GM12878 (cell line): Measurements from ENCODE around the gene B3GNT4. TPM values are rescaled to one million over a fixed set of nuclear protein-coding genes. Genes with fewer than 3 reads are reported as not detected.

ENCODE experiments used
- ATAC-seq: fragments of 200-7000 bp; cut with Tn5 transposase; 3 replicates; pipeline ENCODE4 v1.9.1; 2020; ENCODE audit warnings: mild to moderate bottlenecking, moderate library complexity
- BruUV-seq: library from RNA; stranded (reverse); fragments of 400-500 nt; replicated peaks from 2 replicates; lab custom pipeline; 2021; lab: Mats Ljungman, UMichigan
- CTCF ChIA-PET: fragments of 300-600 bp; sonication (Branson Sonifier 250); formaldehyde crosslinking; extraction: SDS; loops from one replicate; lab custom pipeline; 2021; ENCODE audit warnings: inconsistent platforms; lab: Yijun Ruan, JAX
- POLR2A ChIA-PET: fragments of 350-600 bp; formaldehyde crosslinking; extraction: SDS; loops from one replicate; lab custom pipeline; 2021; ENCODE audit warnings: inconsistent platforms; lab: Charles Lee
- RAD21 ChIA-PET: fragments of 300-600 bp; sonication (Branson Sonifier 250); formaldehyde crosslinking; loops from one replicate; lab custom pipeline; 2023; ENCODE audit warnings: antibody characterized with exemption; ENCODE audit not compliant: unreplicated experiment; lab: Charles Lee
- SMC1A ChIA-PET: fragments of 300-600 bp; sonication (Branson Sonifier 250); formaldehyde crosslinking; loops from one replicate; lab custom pipeline; 2023; ENCODE audit not compliant: unreplicated experiment, uncharacterized antibody; lab: Charles Lee
- DNase-seq: peaks from one replicate; pipeline ENCODE4 v3.0.0-alpha.2; 2011; ENCODE audit warnings: low read depth, low spot score
- FAIRE-seq: peaks from 3 replicates; lab custom pipeline; 2011; peaks lifted over from hg19 to GRCh38; lab: Jason Lieb, UNC
- H2AFZ ChIP-seq: 2 replicates; pipeline ENCODE4 v1.6.0; 2011; ENCODE audit warnings: low read depth, low read length, control low read depth; ENCODE audit not compliant: control insufficient read depth
- H3K27ac ChIP-seq: 2 replicates; pipeline ENCODE4 v1.5.1; 2011; ENCODE audit warnings: control low read depth; ENCODE audit not compliant: control insufficient read depth, insufficient read depth
- H3K27me3 ChIP-seq, 2 experiments: replicated peaks in 1 of 2; 2 replicates each; pipeline versions ENCODE4 v1.6.0 to v1.6.1; 2011; ENCODE audit warnings: low read length in 1 of 2; ENCODE audit not compliant: control insufficient read depth in 2 of 2, insufficient read depth in 2 of 2
- H3K36me3 ChIP-seq, 2 experiments: 2 replicates each; pipeline ENCODE4 v1.5.1; 2011; ENCODE audit warnings: low read length in 1 of 2; ENCODE audit not compliant: control insufficient read depth in 2 of 2, insufficient read depth in 2 of 2
- H3K4me1 ChIP-seq: 2 replicates; pipeline ENCODE4 v1.6.1; 2011; ENCODE audit warnings: mild to moderate bottlenecking, low read length, moderate library complexity, mixed read lengths; ENCODE audit not compliant: control insufficient read depth, insufficient read depth
- H3K4me2 ChIP-seq: 2 replicates; pipeline ENCODE4 v1.6.0; 2011; ENCODE audit warnings: control low read depth; ENCODE audit not compliant: control insufficient read depth, insufficient read depth
- H3K4me3 ChIP-seq: fragments of 200-600 bp; sonication (generic); 2 replicates; pipeline ENCODE4 v1.5.1; 2016
- H3K79me2 ChIP-seq: 2 replicates; pipeline ENCODE4 v1.6.0; 2011; ENCODE audit warnings: low read length; ENCODE audit not compliant: control insufficient read depth, insufficient read depth
- H3K9ac ChIP-seq: 2 replicates; pipeline ENCODE4 v1.8.0; 2011; ENCODE audit warnings: low read length, control low read depth, mixed read lengths; ENCODE audit not compliant: control insufficient read depth, insufficient read depth
- H3K9me3 ChIP-seq: replicated peaks from 3 replicates; pipeline ENCODE4 v1.5.1; 2011; ENCODE audit warnings: mild to moderate bottlenecking, low read length; ENCODE audit not compliant: control insufficient read depth, insufficient read depth
- H4K20me1 ChIP-seq: 2 replicates; pipeline ENCODE4 v1.6.0; 2011; ENCODE audit not compliant: control insufficient read depth, insufficient read depth
- BHLHE40 ChIP-seq, 2 experiments: fragments of 450-650 bp in 1 of 2; IDR thresholded peaks; 2 replicates each; pipeline ENCODE4 v1.6.1; 2011 to 2017; ENCODE audit warnings: low read depth in 2 of 2, borderline replicate concordance in 1 of 2, improper control_type of control experiment in 1 of 2, low read length in 1 of 2, mild to moderate bottlenecking in 1 of 2
- FOS ChIP-seq: IDR thresholded peaks from 3 replicates; pipeline ENCODE4 v1.6.1; 2011; ENCODE audit warnings: borderline replicate concordance; ENCODE audit not compliant: insufficient read length; ENCODE audit errors: extremely low read depth
- IRF5 ChIP-seq: fragments of 450-650 bp; IDR thresholded peaks from 2 replicates; pipeline ENCODE4 v1.6.1; 2017; ENCODE audit warnings: borderline replicate concordance
- PAX5 ChIP-seq: IDR thresholded peaks from 2 replicates; pipeline ENCODE4 v1.6.1; 2011; ENCODE audit warnings: low read depth, low read length, borderline replicate concordance
- SKIL ChIP-seq: fragments of 450-650 bp; IDR thresholded peaks from 2 replicates; pipeline ENCODE4 v1.6.1; 2017; ENCODE audit warnings: mild to moderate bottlenecking, low read depth, inconsistent platforms; ENCODE audit not compliant: poor library complexity, severe bottlenecking
- STAT1 ChIP-seq: fragments of 450-650 bp; conservative IDR thresholded peaks from 2 replicates; pipeline ENCODE4 v1.6.1; 2014; ENCODE audit warnings: antibody characterized with exemption, mild to moderate bottlenecking
- WRNIP1 ChIP-seq: IDR thresholded peaks from 2 replicates; pipeline ENCODE4 v1.6.1; 2011; ENCODE audit warnings: low read depth, low read length, improper control_type of control experiment, borderline replicate concordance
- ZNF687 ChIP-seq: fragments of 450-650 bp; IDR thresholded peaks from 2 replicates; pipeline ENCODE4 v1.6.1; 2017; ENCODE audit warnings: mild to moderate bottlenecking, moderate library complexity
- WGBS: methylation state at CpG from one replicate; pipeline ENCODE4 v1.1.6; 2016; ENCODE audit warnings: low lambda C conversion rate; ENCODE audit not compliant: insufficient replicate concordance, insufficient coverage; ENCODE audit errors: missing lambda C conversion rate; 5-methylcytosine and 5-hydroxymethylcytosine counted together
- in situ Hi-C: fragments of 300-500 bp; cut with MboI; formaldehyde crosslinking; loops from 9 replicates; pipeline ENCODE4 v1.14.3; 2018; ENCODE audit warnings: mixed read lengths
- intact Hi-C: fragments of 100-400 bp; cut with micrococcal nuclease; formaldehyde crosslinking; loops from one replicate; pipeline ENCODE4 v1.14.2; 2022; ENCODE audit not compliant: unreplicated experiment
- polyA plus RNA-seq, 11 experiments: library from polyadenylated mRNA; depleted of rRNA in 4 of 11; unstranded in 6 of 11; stranded (reverse) in 5 of 11; fragments of >200 nt; fragmentation: Nextera tagmentation in 4 of 11; fragmentation: Illumina TruSeq in 1 of 11; extraction: Ambion mirVana in 4 of 11; extraction: Trizol in 1 of 11; gene quantifications; 1 replicate in 1 of 11; 2 replicates in 10 of 11; pipeline versions ENCODE4 v1.2.1 to v1.2.3, GENCODE V29; 2011 to 2016; ENCODE audit warnings: inconsistent platforms in 2 of 11, missing spikeins in 2 of 11, low read depth in 1 of 11
- total RNA-seq, 4 experiments: library from RNA; depleted of rRNA in 3 of 4; stranded (reverse); fragments of >200 nt in 3 of 4; fragmentation: Illumina TruSeq in 1 of 4; extraction: Trizol in 1 of 4; gene quantifications; 2 replicates each; pipeline versions ENCODE4 v1.2.1 to v1.2.3, GENCODE V29; 2013 to 2021

The B3GNT4 gene
- total and polyA plus RNA-seq, 10 of the 15 experiments (the other 5 are each of a cell fraction or from before 2014, with no cell fraction given): 0.04 to 0.95 (median 0.88) TPM; not detected in 7

GRCh38 chr12:122194804-122195203, 8.7 kb upstream of the B3GNT4 start:
- peaks cover 3% of the 10 kb centered on the region; the same call in 1 of the 3 replicates for H3K9me3 ChIP-seq
- no peak overlapping the region for H3K9ac ChIP-seq
- ChIA-PET RAD21 (no interaction called here), CTCF (interaction anchor here (0.5 to 0.6 kb wide), 2 partner anchors 58 to 289 kb away, joined by 3 read pairs; no protein-coding TSS in a partner anchor), SMC1A (interaction anchor here (1.3 kb wide), 1 partner anchor 17 kb away, joined by 3 read pairs; no protein-coding TSS in a partner anchor), POLR2A (no interaction called here)
- DNase-seq (no peak), ATAC-seq (no peak), FAIRE-seq (no peak)
- H2AFZ ChIP-seq: no peak overlapping the region
- H3K4me2 ChIP-seq: no peak overlapping the region
- H4K20me1 ChIP-seq: no peaks in the 10 kb centered on the region
- no TSS peak for BruUV-seq
- no peak overlapping the region for H3K4me3 ChIP-seq
- in situ Hi-C loops (loop anchor here (5.0 kb wide), 1 partner anchor 138 kb away; no protein-coding TSS in a partner anchor), intact Hi-C loops (no loop called here)
- WGBS: 55% methylated on average over 1 of the region's 1 CpG
- H3K27ac ChIP-seq: no peak overlapping the region
- no peak for TF ChIP-seq SKIL
- no peaks in the 10 kb centered on the region for H3K79me2 ChIP-seq
- no peaks in the 10 kb centered on the region for H3K4me1 ChIP-seq
- no peaks in the 10 kb centered on the region; a peak in 1 of 4 replicates for H3K27me3 ChIP-seq
- no peaks in the 10 kb centered on the region for H3K36me3 ChIP-seq

GRCh38 chr12:122195405-122195804, 8.1 kb upstream of the B3GNT4 start:
- no peaks in the 10 kb centered on the region for H3K79me2 ChIP-seq
- no peaks in the 10 kb centered on the region; a peak in 1 of 4 replicates for H3K27me3 ChIP-seq
- no peak overlapping the region for H3K9ac ChIP-seq
- intact Hi-C loops (no loop called here), in situ Hi-C loops (no loop called here)
- RAD21 ChIA-PET: no interaction called here
- no peaks in the 10 kb centered on the region for H3K4me1 ChIP-seq
- WGBS: 43% methylated on average over 4 of the region's 4 CpGs
- SMC1A ChIA-PET: no interaction called here
- FAIRE-seq: no peak
- CTCF ChIA-PET: interaction anchor here (0.8 to 1.0 kb wide), 2 partner anchors 14 to 64 kb away, joined by 4 to 5 read pairs; no protein-coding TSS in a partner anchor
- ATAC-seq: no peak
- no peaks in the 10 kb centered on the region for H4K20me1 ChIP-seq
- no peak overlapping the region for H2AFZ ChIP-seq
- no peak overlapping the region for H3K4me2 ChIP-seq
- no TSS peak for BruUV-seq
- POLR2A ChIA-PET: no interaction called here
- no peak overlapping the region for H3K4me3 ChIP-seq
- H3K36me3 ChIP-seq: no peaks in the 10 kb centered on the region
- DNase-seq: no peak
- no peak overlapping the region for H3K27ac ChIP-seq
- peaks cover 3% of the 10 kb centered on the region; the same call in 1 of the 3 replicates for H3K9me3 ChIP-seq
- TF ChIP-seq IRF5 (no peak), FOS (no peak), BHLHE40 (IDR thresholded peaks at IDR 0.05; ENCODE audit: borderline replicate concordance in 1 of 2, low read depth in 2 of 2, low read length in 1 of 2) (no peak), STAT1 (no peak), PAX5 (no peak), ZNF687 (no peak), WRNIP1 (no peak)
